GM18517 (cell line): ENCODE measurements around the gene ARID1A.
"Not testable (repeated sequence)": the region's sequence is repeated elsewhere in the genome, so short reads cannot be mapped to it uniquely, and the experiment has no call there.

ENCODE experiments used
- ATAC-seq: cut with Tn5 transposase; IDR thresholded peaks from one replicate; pipeline ENCODE4 v1.9.1; 2021; ENCODE audit warnings: mild to moderate bottlenecking, moderate library complexity; ENCODE audit not compliant: unreplicated experiment

The ARID1A gene

GRCh38 chr1:26695356-26696118, at the start of gene ARID1A:
TSS of gene ARID1A (plus strand) at chr1:26696015. CDS start at chr1:26696404, 389 bp downstream.
- ATAC-seq, result peak; percentile 50

- ATAC-seq, result no peak
These were observed 31.0 kb upstream of the ARID1A start for GRCh38 chr1:26664802-26665201.

GRCh38 chr1:26666855-26667254, 29.0 kb upstream of the ARID1A start:
- no peak for ATAC-seq

- ATAC-seq, result not testable (repeated sequence)
These were observed 27.6 kb upstream of the ARID1A start for GRCh38 chr1:26668106-26668786.

- peak; percentile 75 for ATAC-seq
These were observed 18.3 kb upstream of the ARID1A start for GRCh38 chr1:26677306-26678115.

- no peak for ATAC-seq
These were observed 10.9 kb upstream of the ARID1A start for GRCh38 chr1:26684763-26685508.

- no peak for ATAC-seq
These were observed 9.0 kb upstream of the ARID1A start for GRCh38 chr1:26686795-26687194.

GRCh38 chr1:26689504-26689903, 6.3 kb upstream of the ARID1A start:
- no peak for ATAC-seq

GRCh38 chr1:26690157-26690556, 5.7 kb upstream of the ARID1A start:
- no peak for ATAC-seq

- no peak for ATAC-seq
These were observed 5.2 kb upstream of the ARID1A start for GRCh38 chr1:26690576-26691031.

- peak; percentile 36 for ATAC-seq
These were observed 3.5 kb upstream of the ARID1A start for GRCh38 chr1:26692211-26692792.

GRCh38 chr1:26692793-26693490, 2.9 kb upstream of the ARID1A start:
- ATAC-seq, result peak; percentile 40

- no peak for ATAC-seq
These were observed 1.9 kb upstream of the ARID1A start for GRCh38 chr1:26693599-26694572.

- ATAC-seq, result no peak
These were observed 1.0 kb upstream of the ARID1A start for GRCh38 chr1:26694638-26695355.

GRCh38 chr1:26696119-26696653, 371 bp downstream of the ARID1A start:
- no peak for ATAC-seq

- no peak for ATAC-seq
These were observed 1.0 kb downstream of the ARID1A start for GRCh38 chr1:26696654-26697430.

GRCh38 chr1:26697431-26697977, 1.7 kb downstream of the ARID1A start:
- ATAC-seq, result no peak
